ENCODE results near the gene NHSL1.
A peak's percentile ranks its signal among the peaks of the same experiment; 100 is the strongest.

NHSL1 gene

DNA sequence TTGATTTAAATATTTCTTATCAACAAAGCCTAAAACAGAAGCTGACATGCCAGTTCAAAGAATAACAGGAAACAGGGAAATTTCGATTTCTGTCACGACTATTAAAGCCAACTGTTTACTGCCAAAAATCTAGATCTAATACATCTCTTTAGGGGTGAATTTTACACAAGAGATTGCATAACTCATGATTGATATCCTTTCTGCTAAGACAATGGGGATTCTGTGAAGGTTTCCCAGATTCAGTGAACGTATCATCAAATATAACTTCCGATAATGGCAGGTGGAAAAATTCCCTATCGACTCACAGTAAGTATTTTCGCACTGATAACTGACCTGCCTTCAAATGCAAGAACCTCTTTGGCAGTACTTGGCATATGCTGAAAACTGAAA, 42.9 kb downstream of the NHSL1 start:
- DNase-seq (ENCODE audit: low read depth in 2 of 2): no peak

- no peak for DNase-seq (ENCODE audit: low read depth in 2 of 2)
Measured at GRCh38 chr6:138455746-138456400, 43.4 kb downstream of the NHSL1 start.

DNA sequence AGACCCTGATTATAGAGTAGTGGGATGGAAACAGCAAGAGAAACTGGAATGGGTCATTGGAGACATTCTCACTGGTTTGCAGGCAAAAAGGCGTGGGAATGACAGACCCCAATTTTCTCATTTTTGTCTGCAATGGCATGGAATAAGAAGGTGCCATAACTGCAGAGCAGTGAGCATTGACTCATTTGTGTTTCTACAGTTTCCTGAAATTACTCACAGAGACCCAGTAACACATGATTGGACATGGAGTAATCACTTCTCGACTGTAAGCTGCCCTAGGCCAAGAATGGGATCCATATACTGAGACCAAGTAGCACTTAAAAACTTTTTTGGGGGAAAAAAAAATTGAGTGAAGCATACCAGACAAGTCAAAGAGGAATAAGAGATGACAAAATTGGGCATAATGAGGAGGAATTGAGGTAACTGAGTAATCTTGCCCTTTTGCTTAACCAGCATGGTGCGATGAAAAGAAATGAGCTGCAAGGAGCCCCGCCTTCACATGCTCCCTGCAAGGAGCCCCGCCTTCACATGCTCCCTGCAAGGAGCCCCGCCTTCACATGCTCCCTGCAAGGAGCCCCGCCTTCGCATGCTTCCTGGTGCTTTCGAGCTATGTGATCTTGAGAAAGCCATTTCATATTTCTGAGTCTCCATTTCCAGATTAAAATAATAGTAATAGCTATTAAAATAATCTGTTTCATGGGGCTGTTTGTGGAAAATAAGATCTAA, 44.1 kb downstream of the NHSL1 start:
- DNase-seq (ENCODE audit: low read depth in 2 of 2): peak in 1 of 2 donors; percentile 43

DNA sequence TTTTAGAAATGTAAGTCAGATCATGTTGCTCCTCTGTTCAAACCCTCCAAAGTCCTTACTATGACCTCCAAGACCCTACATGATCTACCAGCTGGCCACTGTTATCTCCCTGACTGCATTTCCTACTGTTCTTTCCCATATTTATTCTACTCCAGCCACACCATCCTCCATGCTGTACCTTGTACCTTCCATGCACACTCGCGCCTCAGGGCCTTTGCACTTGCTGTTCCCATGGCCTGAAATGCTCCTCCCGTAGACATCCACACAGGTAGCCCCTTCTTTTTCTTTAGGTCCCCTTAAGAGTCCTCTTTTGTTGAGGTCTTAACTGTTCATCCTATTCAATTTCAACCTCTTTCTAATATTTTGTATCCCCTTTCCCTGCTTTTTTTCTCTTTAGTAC, 48.3 kb downstream of the NHSL1 start:
- no peak for DNase-seq (ENCODE audit: low read depth in 2 of 2)

- DNase-seq (ENCODE audit: low read depth in 2 of 2): no peak
Measured at GRCh38 chr6:138450445-138450844, 48.8 kb downstream of the NHSL1 start.

DNA sequence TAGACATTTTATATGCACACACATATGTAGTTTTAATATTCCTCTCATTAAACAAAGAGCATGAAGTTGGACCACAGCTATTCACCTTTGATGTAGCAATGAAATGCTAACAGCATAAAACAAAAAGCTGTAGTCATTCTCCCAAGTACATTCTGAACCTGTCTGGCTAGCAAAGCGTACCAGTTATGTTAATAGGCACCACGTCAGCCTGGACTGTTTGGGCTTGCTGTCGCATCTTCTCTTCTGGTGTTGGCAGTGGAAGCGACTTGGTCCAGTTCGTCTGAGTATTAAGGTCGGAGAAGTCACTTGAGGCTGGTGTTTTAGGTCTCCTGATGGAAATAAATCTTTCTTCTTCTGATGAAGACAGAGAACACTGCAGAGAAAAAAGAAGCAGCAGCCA, 52.5 kb downstream of the NHSL1 start:
- no peak for DNase-seq (ENCODE audit: low read depth in 2 of 2)

DNA sequence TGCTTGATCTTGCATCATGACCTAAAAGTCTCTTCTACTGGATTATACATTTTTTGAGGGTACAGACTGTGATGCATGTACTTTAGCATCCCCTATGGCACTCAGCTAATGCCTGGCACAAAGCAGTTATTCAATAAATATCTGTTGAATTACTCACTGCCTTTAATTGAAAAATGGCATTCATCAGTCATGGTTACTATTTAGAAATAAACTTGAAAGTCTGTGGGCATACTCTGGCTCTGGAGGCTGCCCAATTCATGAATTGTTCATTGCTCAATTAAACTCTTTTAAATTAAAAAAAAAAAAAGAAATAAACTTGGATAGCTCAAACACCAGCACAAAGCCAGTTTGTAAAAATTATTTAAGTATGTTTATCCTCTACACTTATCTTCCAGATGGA, 55.3 kb downstream of the NHSL1 start:
- DNase-seq (ENCODE audit: low read depth in 2 of 2): no peak

DNA sequence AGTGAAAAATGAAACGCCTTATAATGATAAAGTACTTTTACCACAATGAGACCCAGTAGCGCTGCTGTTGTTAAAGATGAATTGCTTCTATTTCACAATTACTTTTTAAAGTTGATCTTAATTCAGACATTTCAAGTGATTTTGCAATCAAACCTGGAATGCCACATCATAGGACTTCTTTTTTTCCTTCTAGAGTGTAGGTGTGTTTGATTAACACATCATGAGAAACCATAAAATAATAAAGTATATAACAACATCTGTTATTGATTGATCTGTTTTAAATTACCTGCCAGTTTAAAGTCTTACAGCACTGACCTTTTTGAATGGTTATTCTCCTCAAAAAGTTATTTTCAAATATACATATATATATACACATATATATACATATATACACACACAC, 56.6 kb downstream of the NHSL1 start:
- DNase-seq (ENCODE audit: low read depth in 2 of 2): no peak

DNA sequence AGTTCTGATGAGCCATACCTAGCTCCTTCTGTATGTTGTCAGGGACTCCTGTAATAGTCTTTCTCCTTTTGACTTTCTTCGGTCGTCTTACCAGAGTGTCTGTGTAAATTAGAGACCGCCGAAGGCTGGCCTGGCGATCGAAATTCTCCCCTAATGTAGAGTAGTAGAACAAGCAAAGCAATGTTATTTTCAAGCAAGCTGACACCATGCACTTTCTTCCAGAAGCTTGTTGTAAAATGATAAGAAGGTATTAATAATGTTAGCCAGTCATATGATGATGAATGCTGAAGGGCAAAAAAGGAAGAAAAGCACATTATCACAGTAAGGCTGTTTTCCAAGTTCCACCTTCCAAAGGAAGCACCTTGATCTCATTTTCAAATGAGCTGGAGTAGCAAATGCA, 57.3 kb downstream of the NHSL1 start:
- DNase-seq (ENCODE audit: low read depth in 2 of 2): no peak

- DNase-seq (ENCODE audit: low read depth in 2 of 2): no peak
Measured at GRCh38 chr6:138440758-138441357, 58.4 kb downstream of the NHSL1 start.

DNA sequence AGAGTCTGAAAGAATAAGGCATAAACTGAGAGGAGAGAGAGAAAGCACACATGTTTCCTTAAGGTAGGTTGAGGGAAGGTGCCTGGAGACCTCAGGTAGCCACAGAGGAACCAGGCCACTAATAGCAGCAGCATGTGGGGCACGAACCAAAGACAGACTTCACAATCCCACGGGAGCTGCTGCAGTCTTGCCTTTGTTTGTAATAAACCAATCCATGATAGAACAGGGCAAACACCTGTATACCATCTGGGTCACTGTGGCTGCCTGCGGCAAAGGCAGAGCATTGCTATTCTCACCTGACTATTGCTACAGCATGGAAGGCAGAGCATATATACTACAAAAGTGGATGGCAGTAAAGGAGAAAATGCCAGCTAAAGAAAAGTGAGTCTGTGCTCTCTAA, 59.0 kb downstream of the NHSL1 start:
- no peak for DNase-seq (ENCODE audit: low read depth in 2 of 2)

GRCh38 chr6:138439546-138439945, 59.7 kb downstream of the NHSL1 start:
- DNase-seq (ENCODE audit: low read depth in 2 of 2): no peak

GRCh38 chr6:138434925-138435324, 64.4 kb downstream of the NHSL1 start:
- no peak for DNase-seq (ENCODE audit: low read depth in 2 of 2)

DNA sequence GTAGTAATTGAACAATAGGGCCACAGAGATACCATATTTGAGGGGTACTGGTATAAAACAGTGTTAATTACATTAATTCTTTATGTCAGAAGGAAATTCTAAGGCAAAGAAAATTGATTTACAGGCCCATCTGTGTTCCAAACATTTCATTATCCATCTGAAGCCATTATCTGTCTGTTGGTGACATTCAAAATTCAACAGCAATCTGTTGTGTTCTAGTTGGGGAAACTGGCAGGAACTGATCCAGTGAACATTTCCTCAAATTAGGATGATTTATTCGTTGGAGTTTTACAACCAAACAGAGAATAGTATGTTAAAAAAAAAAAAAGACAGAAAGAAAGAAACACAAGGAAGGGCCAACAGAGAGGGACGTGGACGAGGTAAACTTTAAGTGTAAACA, 65.2 kb downstream of the NHSL1 start:
- no peak for DNase-seq (ENCODE audit: low read depth in 2 of 2)

GRCh38 chr6:138432063-138432356, 67.3 kb downstream of the NHSL1 start:
- no peak for DNase-seq (ENCODE audit: low read depth in 2 of 2)

- no peak for DNase-seq (ENCODE audit: low read depth in 2 of 2)
Measured at GRCh38 chr6:138431256-138432062, 67.8 kb downstream of the NHSL1 start.

GRCh38 chr6:138430361-138431145, 68.7 kb downstream of the NHSL1 start:
- no peak for DNase-seq (ENCODE audit: low read depth in 2 of 2)

DNA sequence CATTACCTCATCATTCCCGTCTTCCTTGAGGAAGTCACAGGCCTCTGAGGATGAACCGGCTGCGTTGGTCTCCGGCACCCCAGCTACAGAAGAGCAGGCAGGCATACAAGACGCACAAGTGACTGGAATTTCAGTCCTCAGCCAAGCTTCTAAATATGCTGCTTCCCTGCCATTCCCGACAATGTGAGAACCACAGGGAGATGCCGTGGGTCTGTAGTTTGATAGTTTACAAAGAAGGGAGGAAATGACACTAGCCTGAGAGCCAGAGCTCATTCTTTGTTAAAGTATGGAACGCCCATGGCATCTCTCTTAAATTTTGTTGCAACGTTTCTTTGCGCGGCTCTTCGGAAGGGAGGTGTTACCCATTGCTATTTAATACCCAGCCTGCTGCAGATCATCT, 69.5 kb downstream of the NHSL1 start:
- DNase-seq (ENCODE audit: low read depth in 2 of 2): no peak

GRCh38 chr6:138428944-138429598, 70.2 kb downstream of the NHSL1 start:
- DNase-seq (ENCODE audit: low read depth in 2 of 2): no peak

- no peak for DNase-seq (ENCODE audit: low read depth in 2 of 2)
Measured at GRCh38 chr6:138427701-138428100, 71.6 kb downstream of the NHSL1 start.

DNA sequence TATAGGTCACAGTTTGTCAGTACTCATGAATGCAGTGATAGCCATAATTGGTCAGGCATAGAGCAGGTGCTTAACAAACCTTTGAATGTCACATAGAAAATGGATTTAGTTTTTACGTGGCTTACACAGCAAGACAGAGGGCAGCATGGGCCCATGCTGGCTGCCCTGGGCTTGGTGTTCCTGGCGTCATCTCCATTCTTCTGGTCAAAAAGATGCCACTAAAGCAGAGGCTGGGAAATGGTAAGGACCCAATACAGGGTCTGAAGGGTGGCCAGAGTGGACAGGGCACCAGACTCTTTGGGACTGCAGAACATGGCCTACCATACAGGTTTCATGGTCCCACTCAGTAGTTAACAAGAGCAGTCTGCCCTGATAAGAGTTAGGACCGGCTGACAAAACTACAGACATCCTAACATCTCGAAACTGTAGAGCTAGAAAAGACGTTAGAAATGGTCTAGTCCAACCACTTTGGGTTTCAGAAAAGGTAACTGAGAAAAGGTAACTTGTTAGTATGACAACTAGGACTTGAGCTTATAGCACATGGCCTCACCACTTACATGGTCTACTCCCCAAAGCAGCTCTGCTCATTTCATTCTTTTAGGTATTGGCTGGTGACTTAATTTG, 72.7 kb downstream of the NHSL1 start:
- no peak for DNase-seq (ENCODE audit: low read depth in 2 of 2)

Measured in stimulated activated CD8-positive, alpha-beta memory T cell treated with anti-CD3 and anti-CD28 coated beads, Interleukin-15, amount 100 ng/mL, for 4 hours (primary cell).